GM06990 (cell line): ENCODE data around the gene NAALADL2.

Experiments
- DNase-seq: peaks from one replicate; pipeline ENCODE4 v3.0.0-alpha.2; 2011; ENCODE audit not compliant: insufficient read length; ENCODE audit errors: extremely low read depth
- H3K27me3 ChIP-seq: replicated peaks from 2 replicates; pipeline ENCODE4 v1.6.0; 2011; ENCODE audit warnings: low read length; ENCODE audit not compliant: control insufficient read depth, insufficient read depth
- H3K36me3 ChIP-seq: 2 replicates; pipeline ENCODE4 v1.5.1; 2011; ENCODE audit warnings: low read length; ENCODE audit not compliant: control insufficient read depth, insufficient read depth
- H3K4me3 ChIP-seq: replicated peaks from 2 replicates; pipeline ENCODE4 v1.5.1; 2011; ENCODE audit warnings: low read depth, mild to moderate bottlenecking, control low read depth, low read length
- CTCF ChIP-seq: IDR thresholded peaks from 2 replicates; pipeline ENCODE4 v1.5.1; 2011; ENCODE audit warnings: low read length, control low read depth, mild to moderate bottlenecking, inconsistent platforms; ENCODE audit not compliant: insufficient read depth, poor library complexity, severe bottlenecking

NAALADL2 gene

GRCh38 chr3:175430983-175431773 lies 572.0 kb downstream of the NAALADL2 start:
- no peak overlapping the region for H3K4me3 ChIP-seq
- TF ChIP-seq CTCF: no peak
- no peaks in the 10 kb centered on the region for H3K27me3 ChIP-seq
- DNase-seq: no peak
- no peaks in the 10 kb centered on the region for H3K36me3 ChIP-seq

- Histone ChIP-seq H3K4me3 (no peak overlapping the region), H3K27me3 (no peaks in the 10 kb centered on the region), H3K36me3 (no peaks in the 10 kb centered on the region)
- no peak for TF ChIP-seq CTCF
- DNase-seq: no peak
Measured at GRCh38 chr3:175432376-175433025, 573.4 kb downstream of the NAALADL2 start.

DNA sequence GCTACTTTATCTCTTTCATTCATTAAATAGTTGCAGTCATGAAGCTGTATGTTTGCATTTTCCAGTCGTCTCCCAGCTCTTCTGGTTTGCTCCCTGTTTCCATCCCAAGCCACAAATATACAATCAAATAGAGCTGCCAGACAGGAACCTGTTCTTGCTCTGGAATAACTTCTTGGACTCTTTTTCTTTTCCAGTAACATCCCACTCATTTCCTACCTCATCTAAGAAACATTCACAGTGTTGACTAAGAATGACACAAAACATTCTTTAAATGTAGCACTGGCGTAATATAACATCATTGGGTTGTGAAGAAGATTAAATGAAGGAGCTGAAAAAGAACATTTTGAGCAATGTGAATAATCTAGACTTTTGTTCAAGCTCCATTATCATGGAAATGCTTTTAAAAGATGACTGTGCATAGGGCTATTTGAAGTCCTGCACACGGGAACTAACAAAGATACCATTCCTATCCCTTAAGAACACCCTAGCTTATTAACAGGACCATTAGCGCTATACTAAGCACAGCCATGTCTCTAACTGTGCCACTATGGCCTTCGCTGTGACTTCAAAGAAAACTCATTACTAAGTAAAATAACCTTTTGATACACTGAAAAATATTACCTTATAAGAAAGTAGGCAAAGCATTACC lies 574.0 kb downstream of the NAALADL2 start:
- H3K36me3 ChIP-seq: no peaks in the 10 kb centered on the region
- no peaks in the 10 kb centered on the region for H3K27me3 ChIP-seq
- no peak for TF ChIP-seq CTCF
- no peak overlapping the region for H3K4me3 ChIP-seq
- no peak for DNase-seq

- Histone ChIP-seq H3K36me3 (no peaks in the 10 kb centered on the region), H3K27me3 (no peaks in the 10 kb centered on the region), H3K4me3 (no peak overlapping the region)
- no peak for DNase-seq
- no peak for TF ChIP-seq CTCF
Measured at GRCh38 chr3:175434561-175434960, 575.4 kb downstream of the NAALADL2 start.

DNA sequence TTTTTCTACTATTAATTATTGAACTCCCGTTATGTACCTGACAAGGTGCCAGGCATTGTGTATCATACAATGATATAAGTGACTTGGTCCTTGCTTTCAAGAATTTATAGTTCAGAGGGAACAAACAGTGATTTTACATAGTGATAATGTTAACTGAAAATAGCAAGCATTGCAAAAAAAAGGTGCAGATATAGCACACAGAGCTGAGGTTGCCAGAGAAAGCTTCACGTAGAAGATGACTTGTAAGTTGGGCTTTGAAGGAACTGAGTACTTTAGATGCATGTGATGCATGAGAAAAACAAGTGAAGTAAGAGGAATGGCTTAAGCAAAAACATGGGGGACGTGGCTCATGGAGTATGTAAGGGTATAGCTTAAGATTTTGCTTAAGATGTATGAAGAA lies 584.5 kb downstream of the NAALADL2 start:
- Histone ChIP-seq H3K27me3 (no peaks in the 10 kb centered on the region), H3K4me3 (no peak overlapping the region), H3K36me3 (no peaks in the 10 kb centered on the region)
- TF ChIP-seq CTCF: no peak
- DNase-seq: no peak
